Measurements from ENCODE around the gene STAC. TPM values are rescaled to one million over a fixed set of nuclear protein-coding genes. Genes with fewer than 3 reads are reported as not detected.

STAC gene
- total RNA-seq, 2 experiments from 2014 or later, result not detected

- ChIA-PET POLR2A (no interaction called here), CTCF (no interaction called here)
These were observed 125.1 kb downstream of the STAC start for GRCh38 chr3:36505393-36505792.

- ChIA-PET POLR2A (no interaction called here), CTCF (no interaction called here)
These were observed 131.6 kb downstream of the STAC start for GRCh38 chr3:36511791-36512486.

- ChIA-PET POLR2A (no interaction called here), CTCF (no interaction called here)
These were observed 132.3 kb downstream of the STAC start for GRCh38 chr3:36512555-36512954.

DNA sequence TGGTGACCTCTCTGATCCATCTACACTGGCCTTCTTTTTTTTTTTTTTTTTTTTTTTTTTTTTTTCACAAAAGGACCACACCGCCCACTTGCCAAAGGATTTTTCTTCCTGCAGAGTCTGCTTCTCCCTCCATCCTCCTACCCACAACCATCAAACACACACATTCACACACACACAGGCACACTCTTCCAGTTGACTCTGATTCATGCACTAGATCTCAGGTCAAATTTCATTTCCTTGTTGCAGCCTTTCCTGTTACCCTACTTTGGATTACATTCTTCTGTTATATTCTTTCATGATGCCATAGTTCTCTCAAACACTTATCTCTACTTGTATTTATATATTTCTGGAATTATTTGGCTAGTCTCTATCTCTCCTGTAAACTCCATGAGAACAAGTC lies 133.9 kb downstream of the STAC start:
- POLR2A ChIA-PET, result no interaction called here
- CTCF ChIA-PET, result no interaction called here

DNA sequence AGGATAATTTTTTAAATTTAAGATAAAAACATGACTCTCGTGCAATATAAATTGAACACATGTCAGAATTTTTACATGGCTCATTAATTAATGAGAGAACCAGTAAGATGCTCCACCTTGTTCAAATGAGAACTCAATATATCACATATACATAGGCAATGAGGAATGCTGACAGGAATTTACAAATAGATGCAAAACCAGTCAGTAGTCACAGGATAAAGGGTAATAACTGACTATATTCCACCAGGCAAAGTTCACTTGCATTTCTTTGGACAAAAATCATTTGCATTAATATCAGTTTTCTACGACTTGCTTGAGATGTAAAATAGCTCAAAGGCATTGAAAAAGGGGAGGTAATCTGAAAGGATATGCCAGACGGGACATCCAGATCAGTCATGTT lies 139.4 kb downstream of the STAC start:
- ChIA-PET POLR2A (no interaction called here), CTCF (no interaction called here)

GRCh38 chr3:36520241-36521006 lies 140.1 kb downstream of the STAC start:
- ChIA-PET POLR2A (no interaction called here), CTCF (no interaction called here)

- CTCF ChIA-PET, result no interaction called here
- POLR2A ChIA-PET, result no interaction called here
These were observed 140.7 kb downstream of the STAC start for GRCh38 chr3:36521007-36521379.

DNA sequence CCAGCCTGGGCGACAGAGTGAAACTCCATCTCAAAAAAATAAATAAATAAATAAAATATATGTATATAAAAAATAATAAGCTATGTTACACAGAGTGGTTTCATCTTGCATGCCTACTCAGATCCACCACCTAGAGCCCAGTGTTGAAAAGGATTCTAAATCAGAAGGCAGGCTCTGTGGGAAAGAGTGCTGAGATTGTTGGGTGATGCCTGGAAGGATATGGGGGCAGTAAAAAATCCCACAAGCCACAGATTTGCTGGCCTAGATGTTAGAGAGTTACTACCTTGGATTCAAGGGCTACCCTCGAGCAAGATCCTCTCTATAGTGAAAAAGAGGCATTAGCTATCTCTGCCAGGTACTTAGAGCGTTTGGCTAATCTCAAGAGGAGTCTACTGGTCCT lies 144.3 kb downstream of the STAC start:
- ChIA-PET POLR2A (no interaction called here), CTCF (no interaction called here)

DNA sequence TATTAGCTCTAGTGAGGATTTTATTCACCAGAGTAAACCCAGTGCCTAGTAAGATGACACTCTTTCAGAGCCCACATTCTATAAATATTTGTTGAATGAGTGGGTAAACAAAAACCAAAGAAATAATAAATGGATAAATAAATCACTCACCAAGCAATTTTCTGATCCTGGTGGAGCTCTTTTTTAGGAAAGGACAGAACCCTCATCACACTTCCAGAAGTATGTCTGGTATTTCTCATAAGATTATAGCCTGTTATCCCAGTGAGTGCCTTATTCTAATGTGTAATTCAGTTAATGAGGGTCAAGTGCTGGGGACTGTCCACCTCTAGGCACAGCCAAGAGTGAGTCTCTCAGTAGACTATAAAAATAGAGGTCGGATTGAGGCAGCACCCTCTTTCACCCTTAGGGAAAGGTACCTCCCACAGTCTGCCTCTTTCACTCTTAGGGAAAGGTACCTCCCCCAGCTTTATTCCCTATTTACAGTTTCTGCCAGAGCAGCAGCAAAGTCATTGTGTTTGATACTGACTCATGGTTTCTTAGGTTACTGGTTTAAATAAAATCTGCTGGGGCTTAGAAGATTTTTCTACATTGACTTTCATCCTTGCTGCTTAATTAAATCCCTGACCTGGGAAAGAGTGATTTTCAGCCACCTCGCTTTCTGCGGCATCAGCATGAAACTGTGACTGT lies 145.0 kb downstream of the STAC start:
- ChIA-PET POLR2A (no interaction called here), CTCF (no interaction called here)

DNA sequence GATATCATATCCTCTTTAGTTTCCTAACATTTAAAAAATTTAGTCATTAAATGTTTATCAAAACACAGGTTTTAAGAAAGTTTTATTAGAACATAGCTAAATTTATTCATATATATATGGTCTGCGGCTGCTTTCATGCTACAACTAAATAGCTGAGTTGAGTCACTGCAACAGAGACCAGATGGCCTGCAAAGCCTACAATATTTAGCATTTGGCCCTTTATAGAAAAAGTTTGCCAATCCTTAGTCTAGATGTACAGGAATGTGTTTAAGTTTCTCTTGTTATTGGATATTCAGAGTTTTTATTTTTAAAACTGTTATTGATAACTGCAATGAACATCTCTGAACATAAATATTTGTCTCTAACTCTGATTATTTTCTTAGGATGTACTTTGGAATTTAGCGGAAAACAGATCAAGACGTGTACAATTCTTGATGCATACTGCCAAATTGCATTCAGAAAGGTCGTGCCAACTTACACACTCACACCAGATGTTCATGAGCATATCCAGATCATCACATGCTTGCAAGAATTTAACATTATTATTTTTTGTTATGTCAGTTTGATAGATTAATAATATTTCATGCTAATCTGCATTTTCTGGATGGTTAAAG lies 157.9 kb downstream of the STAC start:
- ChIA-PET POLR2A (no interaction called here), CTCF (no interaction called here)

DNA sequence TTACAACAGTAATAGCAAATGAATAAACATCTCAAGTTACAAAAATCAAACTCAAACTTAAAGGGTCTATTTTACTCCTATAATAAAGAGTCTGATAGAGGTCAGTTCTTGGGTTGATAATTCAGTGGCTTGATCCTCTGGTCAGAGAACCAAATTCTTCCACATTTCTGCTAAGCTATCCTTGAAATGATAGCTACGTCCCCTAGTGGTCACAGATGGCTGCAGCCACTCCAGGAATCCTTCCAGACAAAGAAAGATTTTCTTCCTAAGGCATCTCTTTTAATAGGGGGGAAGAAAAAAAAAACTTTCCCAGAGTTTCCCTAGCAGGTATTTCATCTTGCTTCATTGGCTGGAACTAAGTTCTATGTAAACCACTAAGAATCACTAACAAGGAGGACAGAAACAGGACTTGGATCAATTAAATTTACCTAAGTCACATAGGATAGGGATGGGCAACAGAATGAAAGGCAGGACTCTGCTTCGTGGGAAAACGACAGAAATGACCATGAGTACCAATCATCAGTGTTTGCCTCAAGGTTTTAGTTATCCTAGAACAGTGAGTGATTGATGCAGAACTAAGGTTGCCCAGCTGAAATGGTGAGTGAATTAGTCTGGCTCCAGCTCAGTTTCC lies 160.7 kb downstream of the STAC start:
- ChIA-PET CTCF (no interaction called here), POLR2A (no interaction called here)

GRCh38 chr3:36542186-36542585 lies 161.9 kb downstream of the STAC start:
- CTCF ChIA-PET, result no interaction called here

DNA sequence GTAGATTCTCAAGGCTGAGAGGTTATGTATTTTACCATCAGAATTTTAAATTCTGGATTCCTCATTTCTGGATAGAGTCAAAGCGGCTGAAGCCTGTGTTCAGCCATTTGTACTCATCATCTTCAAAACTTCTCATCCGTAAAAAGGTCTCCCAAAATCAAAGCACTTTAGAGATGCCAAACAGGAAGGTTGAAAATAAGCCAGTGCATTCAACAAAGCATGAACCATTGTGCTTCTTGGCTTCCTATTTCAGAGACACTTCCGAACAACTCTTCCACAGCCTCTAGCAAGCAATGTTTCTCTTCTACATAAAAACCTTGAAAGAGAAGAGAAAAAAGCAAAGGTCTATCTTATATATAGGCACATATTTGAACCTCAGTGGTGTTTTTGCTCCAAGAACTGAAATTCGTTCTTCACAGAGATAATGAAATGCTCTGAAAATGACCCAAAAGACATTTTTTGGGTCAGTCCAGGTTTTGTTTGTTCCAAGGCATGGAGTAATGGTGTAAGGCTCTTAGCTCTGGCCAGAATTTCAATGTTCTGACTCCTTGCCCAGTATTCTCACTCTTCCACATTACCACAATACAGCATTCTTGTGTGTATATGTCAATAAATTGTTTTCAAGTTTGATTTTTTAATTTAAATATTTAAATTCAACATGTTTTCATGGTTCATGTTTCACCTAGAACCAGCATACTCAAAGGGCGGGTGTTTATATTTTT lies 163.1 kb downstream of the STAC start:
- CTCF ChIA-PET, result no interaction called here

More at GRCh38 chr3:36542186-36542585, 161.9 kb downstream of the STAC start:
- POLR2A ChIA-PET, result no interaction called here

GRCh38 chr3:36546226-36546625 lies 165.9 kb downstream of the STAC start:
- ChIA-PET POLR2A (no interaction called here), CTCF (no interaction called here)

More for the DNA sequence above, 163.1 kb downstream of the STAC start:
- POLR2A ChIA-PET, result no interaction called here

- ChIA-PET CTCF (no interaction called here), POLR2A (no interaction called here)
These were observed 168.4 kb downstream of the STAC start for GRCh38 chr3:36548712-36549111.

- ChIA-PET CTCF (no interaction called here), POLR2A (no interaction called here)
These were observed 176.9 kb downstream of the STAC start for GRCh38 chr3:36557021-36557707.

- CTCF ChIA-PET, result no interaction called here
- POLR2A ChIA-PET, result no interaction called here
These were observed 177.6 kb downstream of the STAC start for GRCh38 chr3:36557708-36558421.

GRCh38 chr3:36558961-36559360 lies 178.7 kb downstream of the STAC start:
- POLR2A ChIA-PET, result no interaction called here
- CTCF ChIA-PET, result no interaction called here

DNA sequence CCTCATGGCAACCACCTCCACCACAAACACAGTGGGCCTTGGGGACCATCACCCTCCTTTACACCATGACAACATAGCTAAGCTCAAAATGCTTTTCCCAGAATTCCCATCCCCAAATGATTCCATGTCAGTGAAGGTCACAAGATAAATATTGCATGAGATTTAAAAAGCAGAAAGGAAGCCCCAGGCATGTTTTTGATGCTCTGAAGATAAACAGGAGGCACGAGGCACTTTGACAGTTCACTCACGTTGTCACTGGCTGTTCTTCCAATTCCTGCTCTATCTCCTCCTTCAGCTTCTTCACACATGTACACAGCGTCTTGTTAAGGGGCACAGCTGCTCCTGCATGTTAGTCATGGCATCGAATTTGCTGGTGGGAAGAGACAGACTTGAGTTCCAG lies 180.4 kb downstream of the STAC start:
- CTCF ChIA-PET, result no interaction called here
- POLR2A ChIA-PET, result no interaction called here
